GM12872 (cell line): Measurements from ENCODE around the gene DLX4.

Experiments
- TF ChIP-seq, protein P1 (sequence below): IDR thresholded peaks from 3 replicates; pipeline ENCODE4 v1.5.1; 2011; ENCODE audit warnings: low read depth, mild to moderate bottlenecking, low read length, moderate library complexity; ENCODE audit not compliant: insufficient read depth

Gene DLX4

DNA sequence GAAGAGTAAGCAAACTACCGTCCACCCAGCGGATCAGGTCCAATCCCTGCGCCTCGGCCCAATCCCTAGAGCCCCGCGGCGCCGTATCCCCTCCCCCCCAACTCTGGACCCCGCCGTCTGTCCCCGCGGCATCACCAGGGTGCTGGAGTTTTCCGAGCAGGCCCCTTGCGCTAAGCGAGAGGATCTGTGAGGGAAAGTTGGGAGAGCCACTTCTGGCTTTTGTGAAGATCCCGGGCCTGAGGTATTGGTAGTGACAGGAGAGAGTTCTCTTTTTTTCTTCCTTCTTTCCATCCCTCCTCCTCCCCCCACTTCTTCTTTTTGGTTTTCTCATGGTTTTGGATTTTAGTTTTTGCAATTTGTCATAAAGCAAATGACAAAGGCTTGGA is 3.5 kb upstream of the DLX4 start:
- TF ChIP-seq, protein P1, sequence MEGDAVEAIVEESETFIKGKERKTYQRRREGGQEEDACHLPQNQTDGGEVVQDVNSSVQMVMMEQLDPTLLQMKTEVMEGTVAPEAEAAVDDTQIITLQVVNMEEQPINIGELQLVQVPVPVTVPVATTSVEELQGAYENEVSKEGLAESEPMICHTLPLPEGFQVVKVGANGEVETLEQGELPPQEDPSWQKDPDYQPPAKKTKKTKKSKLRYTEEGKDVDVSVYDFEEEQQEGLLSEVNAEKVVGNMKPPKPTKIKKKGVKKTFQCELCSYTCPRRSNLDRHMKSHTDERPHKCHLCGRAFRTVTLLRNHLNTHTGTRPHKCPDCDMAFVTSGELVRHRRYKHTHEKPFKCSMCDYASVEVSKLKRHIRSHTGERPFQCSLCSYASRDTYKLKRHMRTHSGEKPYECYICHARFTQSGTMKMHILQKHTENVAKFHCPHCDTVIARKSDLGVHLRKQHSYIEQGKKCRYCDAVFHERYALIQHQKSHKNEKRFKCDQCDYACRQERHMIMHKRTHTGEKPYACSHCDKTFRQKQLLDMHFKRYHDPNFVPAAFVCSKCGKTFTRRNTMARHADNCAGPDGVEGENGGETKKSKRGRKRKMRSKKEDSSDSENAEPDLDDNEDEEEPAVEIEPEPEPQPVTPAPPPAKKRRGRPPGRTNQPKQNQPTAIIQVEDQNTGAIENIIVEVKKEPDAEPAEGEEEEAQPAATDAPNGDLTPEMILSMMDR: no peak

DNA sequence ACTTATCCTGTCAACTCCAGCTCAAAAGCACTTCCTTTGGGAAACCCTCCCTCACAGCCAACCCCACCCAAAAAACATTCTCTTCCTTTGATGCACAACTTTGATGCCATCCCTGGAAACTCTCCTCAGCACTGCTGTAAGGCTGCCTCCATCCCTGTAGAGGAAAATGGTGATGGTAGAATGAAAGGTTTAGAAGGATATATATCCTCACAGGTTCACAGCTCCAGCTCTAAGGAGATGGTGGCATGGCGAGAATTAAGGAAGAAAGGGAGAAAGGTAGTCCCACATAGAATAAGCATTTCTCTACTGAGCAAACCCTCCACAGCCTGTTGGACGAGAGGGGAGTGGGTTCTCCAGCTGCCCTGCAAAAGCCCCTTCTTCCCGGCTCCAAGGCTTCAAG is 2.2 kb upstream of the DLX4 start:
- TF ChIP-seq, protein P1: no peak

DNA sequence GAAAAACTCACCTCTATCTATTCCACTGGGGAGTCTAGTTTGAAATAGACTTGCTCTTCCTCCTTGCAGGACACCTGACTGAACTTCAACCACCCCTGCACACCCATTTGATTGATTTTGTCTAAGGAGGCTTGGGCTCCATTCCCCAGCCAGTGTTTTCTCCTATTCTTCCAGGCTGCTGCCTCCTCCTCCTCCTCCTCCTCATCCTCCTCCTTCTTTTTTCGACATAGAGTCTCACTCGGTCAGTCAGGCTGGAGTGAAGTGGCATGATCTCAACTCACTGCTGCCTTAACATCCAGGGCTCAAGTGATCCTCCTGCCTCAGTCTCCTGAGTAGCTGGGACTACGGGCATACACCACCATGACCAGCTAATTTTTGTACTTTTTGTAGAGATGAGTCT is 1.8 kb upstream of the DLX4 start:
- TF ChIP-seq, protein P1: no peak

DNA sequence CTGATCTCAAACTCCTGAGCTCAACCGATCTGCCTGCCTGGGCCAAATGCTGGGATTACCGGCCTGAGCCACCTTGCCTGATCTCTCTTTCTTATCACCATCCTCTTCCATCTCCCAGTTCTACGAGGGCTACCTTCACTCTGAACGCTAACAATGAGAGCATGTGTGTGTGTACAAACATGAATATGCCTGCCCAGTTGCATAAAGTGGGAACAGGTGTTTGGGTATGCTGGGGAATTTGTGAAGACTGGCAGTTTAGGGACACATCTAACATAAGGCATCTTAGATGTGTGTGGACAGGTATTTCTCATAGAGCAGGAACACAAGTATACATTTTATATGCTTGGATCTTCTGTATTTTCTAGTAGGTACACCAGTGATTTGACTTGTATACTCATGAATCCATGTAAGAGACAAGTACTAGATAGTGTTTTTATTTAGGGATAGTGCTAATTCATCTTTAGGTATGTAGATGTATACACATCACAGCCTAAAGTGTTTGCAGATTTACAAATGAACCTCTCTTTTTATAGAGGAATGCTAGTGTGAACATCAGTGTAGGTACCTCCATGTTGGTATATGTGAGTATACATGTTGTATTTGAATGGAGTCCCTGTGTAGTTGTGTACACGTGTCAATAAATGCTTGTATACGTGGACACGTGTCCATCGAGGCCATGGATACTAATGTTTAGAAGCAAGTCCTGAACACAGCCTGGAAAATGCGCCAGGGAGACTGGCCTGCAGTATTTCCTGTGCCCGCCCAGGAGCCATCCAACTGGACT is 1.2 kb upstream of the DLX4 start:
- TF ChIP-seq, protein P1: no peak

DNA sequence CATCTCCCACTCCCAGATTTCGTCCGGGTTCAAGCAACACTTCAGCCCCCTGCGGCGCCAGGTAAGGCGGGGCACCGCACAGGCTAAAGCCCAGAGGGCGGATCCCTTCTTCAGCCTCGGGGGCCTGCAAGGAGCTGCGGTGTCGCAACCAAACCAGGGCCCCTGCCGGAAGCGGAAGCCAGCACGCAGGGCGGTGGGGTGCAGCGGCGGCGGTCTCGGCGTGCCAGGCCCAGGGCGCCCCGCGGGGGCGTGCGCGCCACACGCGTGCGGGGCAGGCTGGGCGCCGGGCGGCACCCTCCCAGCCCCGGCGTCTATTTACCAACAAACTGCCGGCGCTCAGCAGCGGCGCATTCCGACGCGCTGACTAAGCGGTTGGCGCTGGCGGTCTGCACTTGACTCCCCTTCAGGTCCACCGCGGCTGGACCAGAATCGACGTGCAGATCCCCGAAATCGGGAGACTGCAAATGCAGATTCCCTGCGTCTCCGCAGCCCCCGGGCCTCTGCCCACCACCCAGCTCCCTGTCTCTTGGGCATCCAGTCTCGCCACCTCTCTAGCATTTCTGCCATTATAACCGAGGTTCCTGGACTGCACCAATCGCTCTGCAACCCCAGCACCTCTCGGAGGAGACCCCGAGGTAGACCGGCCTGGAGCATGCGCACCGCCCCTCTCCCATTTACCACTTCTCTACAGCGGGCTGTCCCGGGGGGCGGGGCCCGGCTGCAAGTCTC is 421 bp upstream of the DLX4 start:
- TF ChIP-seq, protein P1: no peak

DNA sequence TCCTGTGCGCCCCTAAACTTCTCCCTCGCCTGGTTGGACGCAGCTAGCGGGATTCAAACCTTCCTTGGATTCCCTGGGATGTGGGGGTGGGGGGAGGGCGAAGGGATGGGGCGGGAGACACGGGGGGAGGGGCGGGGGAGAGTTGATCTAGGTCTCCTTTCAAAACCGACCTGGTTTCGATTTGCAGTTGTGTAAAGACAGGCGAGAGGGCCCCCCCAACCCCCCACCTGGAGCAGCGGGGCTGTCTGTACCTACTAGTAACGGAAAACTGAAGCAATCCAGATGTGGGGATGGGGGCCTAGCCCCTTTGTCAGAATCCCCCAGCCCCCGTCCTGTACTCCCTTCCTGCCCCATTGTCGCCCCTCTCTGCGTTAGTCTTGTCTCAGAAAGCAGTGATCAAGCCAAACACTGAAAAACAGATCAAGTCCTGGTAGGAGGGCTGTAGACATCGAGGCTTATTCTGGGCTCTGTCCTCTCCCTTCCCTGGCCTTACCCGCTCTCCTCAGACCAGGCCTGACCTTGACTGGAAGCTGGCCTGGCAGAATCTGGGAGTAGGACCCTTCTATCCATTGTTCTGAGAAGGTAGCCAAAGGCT is 902 bp downstream of the DLX4 start:
- TF ChIP-seq, protein P1: no peak

DNA sequence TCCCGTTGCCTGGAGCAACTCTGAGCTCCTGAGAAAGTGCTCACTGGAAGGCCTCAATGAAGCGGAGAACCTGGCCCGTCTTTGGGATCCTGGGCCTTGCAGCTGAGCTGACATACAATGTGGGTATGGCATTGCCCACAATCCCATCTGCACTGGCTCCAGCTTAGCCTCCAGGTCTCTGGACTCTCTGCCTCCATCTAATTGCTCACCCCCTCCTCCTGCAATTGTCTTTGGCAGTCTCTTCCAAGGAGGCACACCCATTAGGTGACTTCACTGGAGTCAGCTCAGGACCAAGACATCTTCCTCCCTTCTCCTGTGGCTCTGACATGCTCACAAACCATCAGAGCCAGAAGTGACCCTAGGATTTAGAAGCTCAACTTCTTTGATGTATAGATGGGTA is 1.5 kb downstream of the DLX4 start:
- TF ChIP-seq, protein P1: no peak
